ENCODE data around the gene PPP1R12B. TPM values are rescaled to one million over a fixed set of nuclear protein-coding genes. Genes with fewer than 3 reads are reported as not detected.
"Not testable (repeated sequence)": the region's sequence is repeated elsewhere in the genome, so short reads cannot be mapped to it uniquely, and the experiment has no call there.

PPP1R12B gene
- total RNA-seq, 1 donor, result 20.6 TPM

GRCh38 chr1:202547215-202547614 is 198.7 kb downstream of the PPP1R12B start:
- Histone ChIP-seq H3K4me3 (ENCODE audit: insufficient read depth, low read length) (no peak overlapping the region), H3K27me3 (ENCODE audit: insufficient read depth, low read length) (no peaks in the 10 kb centered on the region), H2AFZ (ENCODE audit: low read length) (no peak overlapping the region), H3K36me3 (ENCODE audit: insufficient read depth, low read length) (no peaks in the 10 kb centered on the region), H3K4me1 (ENCODE audit: insufficient read depth, low read length) (no peaks in the 10 kb centered on the region), H3K27ac (ENCODE audit: low read depth, low read length) (no peak overlapping the region), H3K4me2 (ENCODE audit: insufficient read depth, low read length) (no peak overlapping the region), H4K20me1 (ENCODE audit: insufficient read depth, low read length) (no peaks in the 10 kb centered on the region), H3K9me3 (ENCODE audit: low read depth, low read length) (no peaks in the 10 kb centered on the region), H3K79me2 (ENCODE audit: insufficient read depth, low read length) (no peaks in the 10 kb centered on the region)
- DNase-seq (ENCODE audit: insufficient read length, low spot score, missing footprints), result no peak
- no peak for TF ChIP-seq CTCF (IDR thresholded peaks at IDR 0.05; ENCODE audit: extremely low read depth, low read depth, low read length)

GRCh38 chr1:202550088-202550487 is 201.6 kb downstream of the PPP1R12B start:
- H3K4me2 ChIP-seq (ENCODE audit: insufficient read depth, low read length); H3K79me2 ChIP-seq (ENCODE audit: insufficient read depth, low read length); H3K27ac ChIP-seq (ENCODE audit: low read depth, low read length); H3K9me3 ChIP-seq (ENCODE audit: low read depth, low read length); DNase-seq (ENCODE audit: insufficient read length, low spot score, missing footprints); H2AFZ ChIP-seq (ENCODE audit: low read length); H3K36me3 ChIP-seq (ENCODE audit: insufficient read depth, low read length); H3K4me3 ChIP-seq (ENCODE audit: insufficient read depth, low read length); H3K27me3 ChIP-seq (ENCODE audit: insufficient read depth, low read length); H4K20me1 ChIP-seq (ENCODE audit: insufficient read depth, low read length); H3K4me1 ChIP-seq (ENCODE audit: insufficient read depth, low read length): not testable (repeated sequence)

- no peak for TF ChIP-seq CTCF (IDR thresholded peaks at IDR 0.05; ENCODE audit: extremely low read depth, low read depth, low read length)
- Histone ChIP-seq H3K79me2 (ENCODE audit: insufficient read depth, low read length) (no peaks in the 10 kb centered on the region), H3K27ac (ENCODE audit: low read depth, low read length) (no peak overlapping the region), H3K27me3 (ENCODE audit: insufficient read depth, low read length) (no peaks in the 10 kb centered on the region), H3K9me3 (ENCODE audit: low read depth, low read length) (no peaks in the 10 kb centered on the region), H3K4me1 (ENCODE audit: insufficient read depth, low read length) (peaks cover 6% of the 10 kb centered on the region), H3K36me3 (ENCODE audit: insufficient read depth, low read length) (no peaks in the 10 kb centered on the region), H4K20me1 (ENCODE audit: insufficient read depth, low read length) (no peaks in the 10 kb centered on the region), H2AFZ (ENCODE audit: low read length) (no peak overlapping the region), H3K4me2 (ENCODE audit: insufficient read depth, low read length) (no peak overlapping the region), H3K4me3 (ENCODE audit: insufficient read depth, low read length) (no peak overlapping the region)
- no peak for DNase-seq (ENCODE audit: insufficient read length, low spot score, missing footprints)
Observed at GRCh38 chr1:202551683-202552082, 203.2 kb downstream of the PPP1R12B start.

GRCh38 chr1:202552615-202553014 is 204.1 kb downstream of the PPP1R12B start:
- H3K4me1 ChIP-seq (ENCODE audit: insufficient read depth, low read length); DNase-seq (ENCODE audit: insufficient read length, low spot score, missing footprints): not testable (repeated sequence)

GRCh38 chr1:202553078-202553477 is 204.6 kb downstream of the PPP1R12B start:
- H3K9me3 ChIP-seq (ENCODE audit: low read depth, low read length); H3K4me3 ChIP-seq (ENCODE audit: insufficient read depth, low read length); H3K27me3 ChIP-seq (ENCODE audit: insufficient read depth, low read length); H3K4me2 ChIP-seq (ENCODE audit: insufficient read depth, low read length); H3K36me3 ChIP-seq (ENCODE audit: insufficient read depth, low read length); H3K4me1 ChIP-seq (ENCODE audit: insufficient read depth, low read length); H4K20me1 ChIP-seq (ENCODE audit: insufficient read depth, low read length); H2AFZ ChIP-seq (ENCODE audit: low read length); DNase-seq (ENCODE audit: insufficient read length, low spot score, missing footprints); H3K79me2 ChIP-seq (ENCODE audit: insufficient read depth, low read length): not testable (repeated sequence)
- peak overlapping the region; percentile 56 for H3K27ac ChIP-seq (ENCODE audit: low read depth, low read length)

More at GRCh38 chr1:202552615-202553014, 204.1 kb downstream of the PPP1R12B start:
- H2AFZ ChIP-seq (ENCODE audit: low read length); H3K4me3 ChIP-seq (ENCODE audit: insufficient read depth, low read length); H3K9me3 ChIP-seq (ENCODE audit: low read depth, low read length); H3K36me3 ChIP-seq (ENCODE audit: insufficient read depth, low read length); H3K79me2 ChIP-seq (ENCODE audit: insufficient read depth, low read length); H3K4me2 ChIP-seq (ENCODE audit: insufficient read depth, low read length); H3K27me3 ChIP-seq (ENCODE audit: insufficient read depth, low read length); H3K27ac ChIP-seq (ENCODE audit: low read depth, low read length); H4K20me1 ChIP-seq (ENCODE audit: insufficient read depth, low read length): not testable (repeated sequence)

Data from osteoblast (primary cell).